Epithelial cell of esophagus (primary cell): ENCODE data around the gene SERINC5.
A peak's percentile ranks its signal among the peaks of the same experiment; 100 is the strongest.

Source experiments
- DNase-seq: peaks from one replicate; pipeline ENCODE4 v3.0.0; 2010; ENCODE audit warnings: low read depth
- H3K4me3 ChIP-seq: 2 replicates; pipeline ENCODE4 v1.5.1; 2011; ENCODE audit warnings: mild to moderate bottlenecking, low read length, control low read depth
- CTCF ChIP-seq: IDR thresholded peaks from 2 replicates; pipeline ENCODE4 v1.5.1; 2011; ENCODE audit warnings: low read depth, mild to moderate bottlenecking, low read length, control low read depth, inconsistent platforms; ENCODE audit not compliant: insufficient read depth; ENCODE audit errors: missing control alignments

Gene SERINC5

DNA sequence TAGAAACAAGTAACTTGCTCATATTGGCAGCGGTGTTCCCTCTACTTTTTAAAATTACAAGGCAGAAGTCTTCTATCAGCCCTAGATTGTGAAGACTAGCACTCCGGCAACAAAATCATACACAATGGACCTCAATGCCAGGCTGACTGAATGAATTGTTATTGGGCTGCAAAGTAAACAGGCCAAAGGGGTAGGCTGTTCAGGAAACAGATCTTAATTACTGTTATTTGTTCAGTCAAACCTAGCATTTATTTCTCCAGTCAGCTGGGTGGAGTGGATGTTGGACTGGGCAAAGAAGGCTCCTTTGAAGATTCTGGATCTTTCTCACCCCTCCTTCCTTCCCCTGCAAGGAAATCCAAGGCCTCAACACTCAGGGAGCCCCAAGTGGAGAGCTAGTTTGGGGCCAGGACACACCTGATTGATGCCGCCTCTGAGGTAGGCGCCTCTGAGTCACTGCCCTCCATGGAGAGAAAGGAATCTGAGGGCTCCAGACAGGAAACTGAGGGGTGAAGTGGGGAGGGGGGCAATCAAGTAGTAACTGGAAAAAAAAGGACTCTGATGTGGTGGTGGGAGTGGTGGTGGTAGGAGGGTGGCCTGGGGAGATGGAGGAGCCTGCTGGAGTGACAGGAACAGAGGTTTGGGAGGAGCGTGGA is 35.5 kb downstream of the SERINC5 start:
- peak; percentile 27 for DNase-seq
- no peak for TF ChIP-seq CTCF
- no peak overlapping the region for H3K4me3 ChIP-seq

- no peak overlapping the region for H3K4me3 ChIP-seq
- TF ChIP-seq CTCF, result no peak
- DNase-seq, result no peak
Observed at GRCh38 chr5:80219391-80219790, 36.5 kb downstream of the SERINC5 start.

- no peak overlapping the region for H3K4me3 ChIP-seq
- no peak for TF ChIP-seq CTCF
- DNase-seq, result no peak
Observed at GRCh38 chr5:80217667-80218066, 38.2 kb downstream of the SERINC5 start.

GRCh38 chr5:80216753-80217596 is 38.9 kb downstream of the SERINC5 start:
- no peak for TF ChIP-seq CTCF
- H3K4me3 ChIP-seq, result no peak overlapping the region
- no peak for DNase-seq

- DNase-seq, result no peak
- no peak overlapping the region for H3K4me3 ChIP-seq
- TF ChIP-seq CTCF, result no peak
Observed at GRCh38 chr5:80216096-80216495, 39.8 kb downstream of the SERINC5 start.

DNA sequence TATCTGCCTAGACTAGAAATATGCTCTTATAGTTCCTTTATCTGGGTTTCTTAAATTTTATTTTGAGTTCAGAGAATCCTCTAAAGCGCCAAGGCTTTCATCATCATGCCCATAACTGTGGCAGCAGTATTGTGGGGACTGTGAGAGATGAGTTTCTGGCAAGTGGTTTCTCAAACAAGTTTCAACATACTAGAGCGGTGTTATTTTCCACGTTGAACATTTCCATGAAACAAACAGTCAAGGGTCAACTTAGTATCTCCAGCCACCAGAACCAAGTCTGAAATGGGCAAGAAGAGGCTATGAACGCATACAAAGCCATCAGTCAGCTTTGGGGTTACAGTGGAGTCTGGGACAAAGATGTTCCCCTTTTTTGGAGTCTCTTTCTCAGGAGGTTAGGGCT is 40.3 kb downstream of the SERINC5 start:
- DNase-seq, result no peak
- H3K4me3 ChIP-seq, result no peak overlapping the region
- TF ChIP-seq CTCF, result no peak
